Colonic mucosa (tissue), 4 donors: ENCODE measurements around the gene PCNX3. TPM values are rescaled to one million over a fixed set of nuclear protein-coding genes. Genes with fewer than 3 reads are reported as not detected.

ENCODE experiments used
- DNase-seq: peaks from one replicate; pipeline ENCODE4 v3.0.0-alpha.2; 2020
- H3K27ac ChIP-seq: fragments of 200-600 bp; one replicate; pipeline ENCODE4 v1.8.0; 2021
- H3K27me3 ChIP-seq: fragments of 200-600 bp; one replicate; pipeline ENCODE4 v1.8.0; 2021
- H3K36me3 ChIP-seq: fragments of 200-600 bp; one replicate; pipeline ENCODE4 v1.8.0; 2021
- H3K4me1 ChIP-seq: fragments of 200-600 bp; one replicate; pipeline ENCODE4 v1.8.0; 2021; ENCODE audit warnings: mild to moderate bottlenecking
- H3K4me3 ChIP-seq: fragments of 200-600 bp; one replicate; pipeline ENCODE4 v1.8.0; 2021
- H3K9ac ChIP-seq, 2 donors: one replicate each; pipeline ENCODE4 v1.7.0; 2013; ENCODE audit warnings: control low read depth in 2 of 2, low read depth in 2 of 2, low read length in 2 of 2
- H3K9me3 ChIP-seq: fragments of 200-600 bp; one replicate; pipeline ENCODE4 v1.8.0; 2021
- CTCF ChIP-seq: fragments of 200-600 bp; IDR thresholded peaks from one replicate; pipeline ENCODE4 v1.8.0; 2022; ENCODE audit warnings: antibody characterized with exemption, mild to moderate bottlenecking
- intact Hi-C: fragments of 100-400 bp; cut with DNase I; formaldehyde crosslinking; loops from one replicate; pipeline ENCODE4 v1.14.1; 2022
- total RNA-seq, 2 donors: library from RNA; stranded (reverse); fragmentation: NEBNext Ultra II Directional in 1 of 2; extraction: Animal tissue kit (Norgen Biotek cat#: 25700) in 1 of 2; gene quantifications; one replicate each; pipeline ENCODE4 v1.2.1, GENCODE V29; 2021
- donor health status: healthy.
- donor health status: DM: no; HTN: no; CAD: no.
- donor health status: DM: no; HTN: no; CAD: no.

The PCNX3 gene
- 10 to 100 TPM; 41.5 to 72.4 TPM for total RNA-seq

GRCh38 chr11:65615229-65615949, at the start of gene PCNX3:
TSS of gene PCNX3 (plus strand) at chr11:65615776. CDS start at chr11:65616312, 536 bp downstream.
- H3K27ac ChIP-seq: peak within 1 kb of the TSS; percentile 98
- DNase-seq: peak; percentile 100
- H3K9ac ChIP-seq: peak within 1 kb of the TSS; percentile 84 to 96
- peaks cover 14% of the 10 kb centered on the region for H3K36me3 ChIP-seq
- peaks cover 34% of the 10 kb centered on the region for H3K4me1 ChIP-seq
- peak within 1 kb of the TSS; percentile 96 for H3K4me3 ChIP-seq
- H3K27me3 ChIP-seq: no peaks in the 10 kb centered on the region
- no peaks in the 10 kb centered on the region for H3K9me3 ChIP-seq
- intact Hi-C loops: no loop called here
- TF ChIP-seq CTCF: no peak

GRCh38 chr11:65569164-65569972, 46.2 kb upstream of the PCNX3 start:
- no peak for DNase-seq
- H3K4me1 ChIP-seq: peaks cover 27% of the 10 kb centered on the region
- peak overlapping the region; percentile 84 for H3K4me3 ChIP-seq
- H3K27me3 ChIP-seq: no peaks in the 10 kb centered on the region
- H3K9ac ChIP-seq: peak overlapping the region; percentile 85 to 97
- no peaks in the 10 kb centered on the region for H3K36me3 ChIP-seq
- peak overlapping the region; percentile 95 for H3K27ac ChIP-seq
- intact Hi-C loops: no loop called here
- TF ChIP-seq CTCF: no peak
- H3K9me3 ChIP-seq: no peaks in the 10 kb centered on the region

GRCh38 chr11:65569973-65570918, 45.3 kb upstream of the PCNX3 start, which contains the start of gene ZNRD2:
TSS of gene ZNRD2 (plus strand) at chr11:65570477. CDS start at chr11:65570492, 15 bp downstream.
- no peaks in the 10 kb centered on the region for H3K36me3 ChIP-seq
- H3K27ac ChIP-seq: peak within 1 kb of the TSS; percentile 95
- H3K9me3 ChIP-seq: no peaks in the 10 kb centered on the region
- intact Hi-C loops: no loop called here
- H3K9ac ChIP-seq: peak within 1 kb of the TSS; percentile 85 to 97
- peak within 1 kb of the TSS; percentile 84 for H3K4me3 ChIP-seq
- peaks cover 32% of the 10 kb centered on the region for H3K4me1 ChIP-seq
- peak; percentile 97 for DNase-seq
- no peaks in the 10 kb centered on the region for H3K27me3 ChIP-seq
- TF ChIP-seq CTCF: peak; percentile 26

- Histone ChIP-seq H3K4me1 (peaks cover 35% of the 10 kb centered on the region), H3K27me3 (no peaks in the 10 kb centered on the region), H3K4me3 (peak overlapping the region; percentile 91), H3K9ac (peak overlapping the region; percentile 39 to 97), H3K36me3 (no peaks in the 10 kb centered on the region), H3K27ac (peak overlapping the region; percentile 89), H3K9me3 (no peaks in the 10 kb centered on the region)
- no peak for TF ChIP-seq CTCF
- intact Hi-C loops: no loop called here
- no peak for DNase-seq
Observed at GRCh38 chr11:65571420-65571819, 44.2 kb upstream of the PCNX3 start.

- DNase-seq: no peak
- H3K27me3 ChIP-seq: no peaks in the 10 kb centered on the region
- H3K27ac ChIP-seq: peak overlapping the region; percentile 89
- TF ChIP-seq CTCF: no peak
- H3K36me3 ChIP-seq: no peaks in the 10 kb centered on the region
- peak overlapping the region in 1 of 2 donors; percentile 97 for H3K9ac ChIP-seq
- intact Hi-C loops: no loop called here
- peaks cover 37% of the 10 kb centered on the region for H3K4me1 ChIP-seq
- no peaks in the 10 kb centered on the region for H3K9me3 ChIP-seq
- peak overlapping the region; percentile 91 for H3K4me3 ChIP-seq
Observed at GRCh38 chr11:65571940-65572339, 43.6 kb upstream of the PCNX3 start.
